NCI-H774 (cell line): ENCODE data around the gene UBAC2.
"Not testable (repeated sequence)": the region's sequence is repeated elsewhere in the genome, so short reads cannot be mapped to it uniquely, and the experiment has no call there.

Experiments
- DNase-seq: peaks from one replicate; lab custom pipeline; 2025; lab: John Stamatoyannopoulos, UW

UBAC2 gene

DNA sequence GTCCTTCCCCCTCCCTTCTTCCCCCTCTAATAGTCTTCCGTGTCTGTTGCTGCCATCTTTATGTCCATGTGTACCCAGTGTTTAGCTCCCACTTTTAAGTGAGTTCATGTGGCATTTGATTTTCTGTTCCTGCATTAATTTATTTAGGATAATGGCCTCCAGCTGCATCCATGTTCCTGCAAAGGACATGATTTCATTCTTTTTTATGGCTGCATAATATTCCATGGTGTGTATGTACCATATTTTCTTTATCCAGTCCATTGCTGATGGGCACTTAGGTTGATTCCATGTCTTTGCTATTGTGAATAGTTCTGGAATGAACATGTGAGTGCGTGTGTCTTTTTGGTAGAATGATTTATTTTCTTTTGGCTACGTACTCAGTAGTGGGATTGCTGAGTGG lies 48.5 kb downstream of the UBAC2 start:
- not testable (repeated sequence) for DNase-seq

DNA sequence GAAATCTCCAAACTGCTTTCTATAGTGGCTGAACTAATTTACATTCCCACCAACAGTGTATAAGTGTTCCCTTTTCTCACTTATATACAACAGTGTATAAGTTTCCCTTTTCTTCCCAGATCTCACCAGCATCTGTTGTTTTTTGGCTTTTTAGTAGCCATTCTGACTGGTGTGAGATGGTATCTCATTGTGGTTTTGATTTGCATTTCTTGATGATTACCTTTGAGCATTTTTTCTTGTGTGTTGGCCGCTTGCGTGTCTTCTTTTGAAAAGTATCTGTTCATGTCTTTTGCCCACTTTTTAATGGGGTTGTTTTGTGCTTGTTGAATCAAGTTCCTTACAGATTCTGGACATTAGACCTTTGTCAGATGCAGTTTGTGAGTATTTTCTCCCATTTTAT lies 49.0 kb downstream of the UBAC2 start:
- not testable (repeated sequence) for DNase-seq

DNA sequence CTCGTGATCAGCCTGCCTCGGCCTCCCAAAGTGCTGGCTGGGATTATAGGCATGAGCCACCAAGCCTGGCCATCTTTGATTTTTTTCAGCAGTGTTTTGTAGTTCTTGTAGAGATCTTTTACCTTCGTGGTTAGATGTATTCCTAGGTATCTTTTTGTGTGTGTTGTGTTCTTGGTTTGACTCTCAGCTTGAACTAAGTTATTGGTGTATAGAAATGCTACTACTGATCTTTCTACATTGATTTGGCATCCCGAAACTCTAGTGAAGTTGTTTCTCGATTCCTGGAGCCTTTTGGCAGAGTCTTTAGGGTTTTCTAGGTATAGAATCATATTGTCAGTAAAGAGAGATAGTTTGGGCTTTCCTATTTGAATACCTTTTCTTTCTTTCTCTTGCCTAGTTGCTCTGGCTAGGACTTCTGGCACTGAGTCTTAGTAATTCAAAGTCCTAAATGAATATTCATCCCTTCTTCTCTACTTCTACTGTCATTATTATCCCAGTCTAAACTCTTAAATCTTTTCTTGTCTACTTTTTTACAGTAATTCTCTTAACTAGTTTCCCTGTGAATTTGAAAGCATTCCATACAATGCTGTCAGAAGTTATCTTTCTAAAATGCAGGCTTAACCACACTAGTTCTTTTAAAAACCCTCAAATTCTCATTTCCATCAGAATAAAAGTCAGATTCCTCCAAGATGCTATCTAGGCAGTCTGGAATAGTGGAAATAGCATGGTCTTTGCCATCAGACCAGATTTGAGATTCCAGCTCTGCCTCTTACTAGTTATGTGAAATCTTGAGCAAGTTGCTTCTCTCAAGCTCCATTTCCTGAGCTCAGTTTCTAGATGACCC lies 50.5 kb downstream of the UBAC2 start:
- DNase-seq = no peak

DNA sequence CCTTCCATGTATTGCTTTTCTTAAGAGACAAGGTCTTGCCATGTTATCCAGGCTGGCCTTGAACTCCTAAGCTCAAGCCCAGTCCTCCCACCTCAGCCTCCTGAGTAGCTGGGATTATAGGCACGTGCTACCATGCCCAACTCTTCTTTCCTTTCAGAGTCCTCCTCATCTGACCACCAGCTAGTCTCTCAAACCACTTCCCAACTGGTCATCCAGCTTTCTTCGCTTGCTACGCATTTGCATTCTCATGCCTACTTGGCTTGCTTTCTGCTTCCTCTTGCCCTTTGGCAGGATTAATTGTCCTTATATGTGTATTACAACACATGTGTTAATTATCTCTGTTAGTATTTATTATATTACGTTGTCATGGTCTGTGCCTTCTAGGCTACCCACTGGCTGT lies 51.3 kb downstream of the UBAC2 start:
- no peak for DNase-seq

DNA sequence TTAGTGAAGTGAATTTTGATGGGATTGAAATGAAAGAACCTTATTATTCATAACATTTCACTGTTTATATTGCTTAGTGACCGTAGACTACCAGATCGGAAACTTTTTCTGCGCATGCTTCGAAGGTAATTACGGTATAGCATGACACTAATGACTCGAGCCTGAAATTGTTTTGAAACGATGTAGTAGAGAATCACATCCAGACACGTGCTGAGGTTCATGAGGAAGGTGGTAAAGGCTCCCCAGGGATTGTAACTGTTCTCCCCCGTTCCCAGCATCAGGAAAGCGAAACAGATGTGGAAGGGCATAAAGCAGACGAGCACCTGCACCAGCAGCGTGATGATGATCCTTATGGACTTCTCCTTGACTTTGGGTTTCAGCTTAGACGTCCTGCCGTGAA lies 54.2 kb downstream of the UBAC2 start:
- DNase-seq = no peak

DNA sequence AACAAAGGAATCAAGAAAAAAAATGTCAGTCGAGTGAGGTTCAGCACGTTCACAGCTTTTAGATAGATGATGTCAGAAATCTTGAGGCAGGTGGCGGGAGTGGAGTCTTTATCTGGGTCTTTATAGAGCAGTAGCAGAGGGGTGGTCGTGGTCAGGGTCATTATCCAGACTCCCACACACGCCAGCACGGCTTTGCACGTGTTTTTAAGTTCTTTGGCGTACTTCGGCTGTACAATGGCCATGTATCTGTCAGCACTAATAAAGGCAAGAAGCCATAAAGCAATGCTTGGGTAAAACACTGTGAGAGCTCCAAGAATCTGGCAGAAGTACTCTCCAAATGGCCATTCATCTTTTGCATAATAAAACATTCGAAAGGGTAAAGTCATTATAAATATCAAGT lies 54.6 kb downstream of the UBAC2 start:
- no peak for DNase-seq

DNA sequence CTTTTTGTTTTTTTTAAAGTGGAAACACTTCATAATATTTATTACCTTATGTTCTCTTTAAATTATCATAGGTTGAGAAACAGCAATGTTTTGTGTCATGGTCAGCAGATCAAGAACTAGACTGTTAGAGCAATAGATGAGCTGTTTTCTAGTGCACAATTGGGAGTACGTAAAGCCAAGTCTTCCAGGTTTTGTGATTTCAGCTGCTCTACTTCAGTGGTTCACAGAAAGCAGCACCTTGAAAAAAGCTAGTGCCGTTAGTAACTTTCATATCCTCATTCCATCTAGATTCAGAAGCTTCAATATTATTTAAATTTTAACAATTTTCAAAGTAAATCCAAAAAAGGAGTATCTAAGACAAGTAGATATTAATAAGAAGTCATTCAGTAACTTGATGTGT lies 55.6 kb downstream of the UBAC2 start:
- no peak for DNase-seq

DNA sequence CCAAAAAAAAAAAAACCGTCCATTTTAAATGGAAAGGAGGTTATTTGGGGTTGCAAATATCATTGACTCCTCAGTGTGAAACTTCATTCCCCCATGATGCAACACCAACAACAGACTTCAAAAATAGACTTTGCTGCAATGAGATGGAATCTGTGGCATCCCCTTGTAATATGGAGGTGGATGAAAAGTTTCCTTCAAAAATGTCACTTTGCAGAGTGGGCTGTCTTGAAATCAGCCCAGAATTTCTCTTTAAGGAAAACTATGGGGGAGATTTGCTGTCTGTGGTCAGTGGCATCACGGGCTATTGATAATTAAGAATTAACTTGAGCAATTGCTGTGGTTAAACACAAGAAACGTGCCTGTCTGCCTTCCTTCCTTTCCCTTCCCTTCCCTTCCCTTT lies 56.1 kb downstream of the UBAC2 start:
- DNase-seq = no peak

DNA sequence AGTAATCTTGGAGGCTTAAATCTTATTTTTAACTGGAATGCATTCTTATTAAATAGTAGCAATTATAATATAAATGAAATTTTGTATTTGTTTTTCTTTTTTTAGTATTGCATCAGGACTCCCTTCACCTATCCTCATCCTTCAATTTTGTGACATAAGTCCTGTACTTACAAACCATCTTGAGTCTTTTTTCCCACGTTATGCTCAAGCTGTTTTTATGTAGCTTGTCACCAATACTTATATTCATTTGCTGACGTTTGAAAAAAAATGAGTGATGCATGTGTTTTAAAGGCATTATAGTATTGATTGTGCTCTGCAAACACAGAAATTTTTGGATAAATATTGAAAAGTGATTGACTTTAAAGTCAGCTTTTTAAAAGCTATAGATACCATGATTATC lies 56.6 kb downstream of the UBAC2 start:
- DNase-seq = no peak

DNA sequence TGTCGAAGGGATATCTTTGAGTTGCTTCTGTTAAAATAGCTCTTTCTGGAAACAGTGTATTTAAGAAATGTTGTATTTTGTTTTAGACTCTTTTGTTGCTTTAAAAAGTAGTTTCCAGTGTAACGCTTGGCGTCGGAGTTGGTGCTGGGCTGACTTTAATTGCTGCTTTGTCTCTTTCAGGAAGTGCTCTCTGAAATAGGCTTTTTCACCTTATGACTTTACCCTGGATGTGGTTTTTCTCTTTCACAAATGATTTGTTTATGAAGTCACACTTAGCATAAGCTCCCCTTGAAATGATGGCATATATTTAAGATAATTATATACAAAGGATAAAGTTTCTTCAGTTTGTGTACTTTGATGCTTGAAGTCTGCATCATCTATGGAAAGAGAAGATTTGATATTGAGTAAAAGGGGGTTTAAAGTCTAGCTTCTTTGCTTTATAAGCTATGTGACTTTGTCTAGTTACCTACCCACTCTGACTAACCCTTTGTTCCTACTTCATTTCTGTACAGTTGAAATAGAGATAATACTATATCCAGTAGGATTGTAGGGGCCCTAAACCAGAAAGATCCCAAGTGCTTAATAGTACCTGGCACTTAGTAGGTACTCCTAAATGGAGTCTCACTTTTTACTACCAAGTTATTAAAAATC lies 57.7 kb downstream of the UBAC2 start, which contains the start of gene GPR18:
TSS of gene GPR18 (minus strand) at position 170 of the 651 bp plus-strand sequence. CDS start 2,507 bp downstream, outside the sequence.
- no peak for DNase-seq

DNA sequence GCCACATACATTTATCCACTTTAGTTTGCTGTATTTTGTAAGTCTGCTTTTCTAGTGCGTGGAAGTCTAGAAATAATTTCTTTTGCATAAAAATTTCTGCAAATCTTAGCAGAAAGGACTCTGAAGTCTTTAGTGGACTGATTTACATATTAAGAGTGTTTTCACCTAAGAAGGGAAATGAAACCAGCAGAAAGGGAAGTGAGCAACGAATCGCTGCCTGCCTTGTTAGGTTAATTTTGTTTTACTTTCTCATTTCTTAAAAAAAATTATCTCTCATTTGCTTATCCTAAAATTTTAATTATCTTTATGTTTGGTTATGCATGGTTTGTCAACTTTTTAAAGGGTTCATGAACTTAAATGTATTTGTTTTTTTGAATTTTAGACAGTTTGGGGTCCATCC lies 58.3 kb downstream of the UBAC2 start:
- DNase-seq = no peak

DNA sequence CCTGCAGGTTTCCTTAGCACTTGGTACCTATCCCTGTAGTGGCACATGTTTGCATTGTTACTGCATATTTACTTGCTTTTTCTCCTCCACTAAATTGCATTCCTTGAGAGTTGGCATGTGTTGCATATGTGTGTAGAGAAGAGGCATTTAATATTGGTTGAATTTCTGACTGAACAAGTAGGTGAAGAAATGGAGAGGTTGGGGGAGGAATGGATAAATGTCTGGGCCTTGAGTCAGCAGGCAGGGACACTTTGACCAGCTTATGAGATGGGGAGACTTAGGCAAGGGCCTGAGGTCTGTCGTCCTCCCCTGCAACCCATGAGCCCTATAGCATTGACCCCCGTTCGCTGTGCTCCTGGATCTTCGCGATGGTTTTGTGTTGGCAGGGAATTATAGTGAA lies 59.6 kb downstream of the UBAC2 start:
- no peak for DNase-seq

DNA sequence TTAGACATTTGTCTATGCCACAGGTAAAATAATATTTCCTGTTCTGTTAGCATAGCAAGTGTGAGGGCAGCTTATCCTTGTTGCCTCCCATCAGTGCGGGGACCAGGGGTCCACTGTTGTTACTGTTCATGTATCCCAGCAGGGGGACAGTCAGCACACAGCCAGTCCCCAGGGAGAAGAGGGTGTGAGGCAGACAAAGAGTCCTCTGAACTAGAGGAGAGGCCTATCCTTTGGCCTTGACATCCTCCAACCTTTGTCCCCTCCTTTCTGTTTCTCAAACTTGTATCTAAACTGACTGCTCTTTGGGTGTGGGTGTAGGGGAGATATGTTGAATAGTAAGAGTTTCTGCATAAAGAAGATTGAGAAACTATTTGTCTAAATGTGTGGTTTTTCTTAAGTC lies 60.4 kb downstream of the UBAC2 start:
- no peak for DNase-seq

DNA sequence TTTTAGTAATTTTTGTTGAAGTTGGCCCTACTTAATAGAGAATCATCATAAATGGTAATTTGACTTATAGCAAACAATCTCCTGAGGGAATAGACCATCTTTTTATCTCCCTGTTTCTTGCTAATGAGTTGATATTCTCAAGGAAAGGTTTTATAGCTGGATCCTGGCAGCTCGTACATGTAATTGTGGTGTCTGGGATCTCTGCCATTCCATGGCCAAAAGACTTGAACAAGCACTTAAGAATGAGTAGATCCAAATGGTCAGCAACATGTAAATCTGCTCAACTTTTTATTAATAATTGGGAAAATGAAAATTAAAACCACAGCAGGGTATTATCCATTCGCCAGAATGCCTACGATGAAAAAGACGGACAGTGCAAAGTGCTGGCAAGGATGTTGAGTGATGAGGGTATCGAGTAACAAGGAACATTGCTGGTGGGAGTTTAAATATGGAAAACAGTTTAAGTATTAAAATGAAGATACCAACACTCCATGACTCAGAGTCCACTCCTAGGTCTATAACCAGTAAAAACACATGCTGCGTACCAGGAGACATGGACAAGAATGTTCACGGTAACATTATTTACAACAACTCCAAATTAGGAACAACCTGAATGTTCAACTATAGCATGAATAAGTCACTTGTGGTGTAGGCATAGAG lies 62.6 kb downstream of the UBAC2 start:
- no peak for DNase-seq

DNA sequence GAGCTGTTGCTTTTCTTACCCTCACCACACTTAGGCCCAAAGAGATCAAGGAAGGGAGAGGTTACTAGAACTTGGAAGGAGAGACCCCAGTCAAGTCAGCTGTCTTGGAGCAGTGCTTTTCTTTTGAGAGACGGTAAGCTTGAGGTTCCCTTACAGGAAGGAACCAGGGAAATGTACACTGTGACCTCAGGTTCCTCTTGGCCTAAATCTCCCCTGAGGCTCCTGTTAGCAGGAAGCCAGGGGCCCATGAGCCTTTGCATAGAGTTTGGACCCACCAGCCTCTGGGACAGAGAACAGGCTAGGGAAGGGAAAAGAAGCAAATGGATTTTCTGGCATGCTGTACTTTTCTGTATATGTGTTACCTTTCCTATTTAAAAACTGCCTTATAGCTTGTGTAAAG lies 63.4 kb downstream of the UBAC2 start:
- no peak for DNase-seq

DNA sequence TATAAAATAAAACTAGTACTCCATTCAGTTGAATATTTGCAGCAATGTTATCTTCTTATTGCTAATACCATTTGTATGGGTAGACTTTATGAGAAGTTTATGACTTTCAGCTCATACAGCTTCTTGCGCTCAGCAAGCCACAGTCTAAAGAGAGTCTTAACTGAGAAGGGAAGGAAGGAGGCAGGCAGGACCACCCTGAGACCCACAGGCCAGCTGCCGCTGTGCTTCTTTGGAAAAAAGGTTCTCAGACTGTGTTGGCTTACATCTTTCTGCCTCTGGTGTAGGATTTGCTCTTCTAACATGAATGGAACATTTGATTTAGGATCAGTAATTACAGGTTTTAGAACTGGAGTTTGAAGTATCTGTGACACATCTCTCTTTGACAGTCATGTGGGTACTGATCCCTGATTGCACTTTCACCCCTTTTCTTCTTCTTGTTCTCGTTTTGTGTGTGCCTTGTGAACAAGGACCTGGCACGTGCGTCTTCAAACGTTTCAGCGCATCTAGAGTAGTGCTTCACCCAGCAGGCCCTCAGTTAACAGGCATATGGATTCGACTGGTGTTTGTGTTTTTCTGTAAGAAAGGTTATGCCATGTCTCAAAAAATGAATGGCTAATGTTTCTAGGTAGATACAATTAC lies 64.6 kb downstream of the UBAC2 start:
- no peak for DNase-seq

DNA sequence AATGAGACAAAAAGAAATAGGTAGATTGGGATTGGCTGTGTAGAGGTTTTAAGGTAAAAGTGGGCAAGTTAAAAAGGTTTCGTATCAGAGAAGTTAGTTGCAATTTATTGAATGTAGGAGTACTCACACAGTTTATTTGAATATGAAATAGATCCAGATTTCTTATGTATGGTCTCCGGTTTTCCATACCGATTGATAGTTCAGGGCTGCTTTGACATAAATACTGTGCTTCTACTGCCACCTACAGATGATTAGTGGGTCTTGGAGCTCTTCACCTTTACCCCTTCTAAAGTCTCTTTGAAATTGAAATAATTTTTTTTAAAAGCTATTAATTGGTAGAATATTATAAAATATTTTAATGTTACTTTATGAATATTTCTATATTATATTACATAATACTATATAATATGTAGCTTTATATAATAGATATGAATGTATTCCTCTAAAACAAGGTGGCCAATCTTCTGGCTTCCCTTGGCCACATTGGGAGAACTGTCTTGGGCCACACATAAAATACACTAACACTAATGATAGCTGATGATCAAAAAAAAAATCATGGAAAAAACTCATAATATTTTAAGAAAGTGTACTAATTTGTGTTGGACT lies 65.3 kb downstream of the UBAC2 start:
- no peak for DNase-seq

DNA sequence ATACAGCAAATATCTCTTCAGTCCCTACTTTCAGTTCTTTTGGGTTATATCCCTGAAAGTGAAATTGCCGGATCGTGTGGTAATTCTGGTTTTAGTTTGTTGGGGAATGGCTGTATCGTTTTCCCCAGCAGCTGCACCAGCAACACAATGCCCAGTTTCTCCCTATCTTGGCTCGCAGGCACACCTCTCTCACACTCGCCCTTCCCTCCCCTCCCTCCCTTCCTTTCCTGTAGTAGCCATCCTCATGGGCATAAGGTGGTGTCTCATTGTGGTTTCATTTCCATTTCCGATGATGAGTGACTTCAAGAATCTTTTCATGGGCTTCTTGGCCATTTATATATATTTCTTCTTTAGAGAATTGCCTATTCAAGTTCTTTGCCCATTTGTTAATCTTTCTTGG lies 66.2 kb downstream of the UBAC2 start:
- DNase-seq = no peak

DNA sequence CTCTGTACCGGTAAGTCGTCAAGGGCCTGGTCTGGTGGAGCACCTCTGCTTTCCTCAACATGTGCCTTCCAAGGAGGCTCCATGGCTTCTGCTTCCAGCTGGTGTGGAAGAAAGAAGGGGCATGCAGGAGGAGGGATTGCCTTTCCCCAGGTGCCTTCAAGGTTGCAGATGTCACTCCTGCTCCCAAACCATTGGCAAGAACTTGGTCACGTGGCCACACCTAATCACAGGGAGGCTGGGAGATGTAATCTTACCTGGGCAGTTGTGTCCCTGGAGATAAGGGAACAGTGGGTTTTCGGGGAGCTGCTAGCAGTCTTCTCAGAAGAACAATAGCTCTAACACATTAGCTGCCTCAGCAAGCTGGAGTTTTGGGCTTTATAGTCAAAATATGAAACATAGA lies 67.3 kb downstream of the UBAC2 start:
- no peak for DNase-seq

DNA sequence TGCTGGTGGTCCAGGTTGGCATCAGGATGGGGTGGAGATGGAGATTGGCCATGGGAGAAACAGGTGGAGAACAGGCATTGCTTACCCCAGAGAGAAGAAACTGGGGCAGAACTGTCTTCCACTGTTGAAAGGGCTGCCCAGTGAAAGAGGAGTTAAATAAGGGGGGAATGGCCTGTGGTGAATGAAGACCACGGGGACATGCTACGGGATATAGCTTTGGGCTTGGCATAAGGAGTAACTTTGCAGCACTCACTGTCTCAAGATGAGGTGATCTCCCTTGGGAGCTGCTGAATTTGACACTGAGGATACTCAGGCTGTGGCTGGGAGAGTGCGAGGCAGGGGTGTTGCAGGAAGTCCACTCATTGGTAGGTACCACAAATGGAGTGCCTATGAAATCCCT lies 68.2 kb downstream of the UBAC2 start:
- no peak for DNase-seq

DNA sequence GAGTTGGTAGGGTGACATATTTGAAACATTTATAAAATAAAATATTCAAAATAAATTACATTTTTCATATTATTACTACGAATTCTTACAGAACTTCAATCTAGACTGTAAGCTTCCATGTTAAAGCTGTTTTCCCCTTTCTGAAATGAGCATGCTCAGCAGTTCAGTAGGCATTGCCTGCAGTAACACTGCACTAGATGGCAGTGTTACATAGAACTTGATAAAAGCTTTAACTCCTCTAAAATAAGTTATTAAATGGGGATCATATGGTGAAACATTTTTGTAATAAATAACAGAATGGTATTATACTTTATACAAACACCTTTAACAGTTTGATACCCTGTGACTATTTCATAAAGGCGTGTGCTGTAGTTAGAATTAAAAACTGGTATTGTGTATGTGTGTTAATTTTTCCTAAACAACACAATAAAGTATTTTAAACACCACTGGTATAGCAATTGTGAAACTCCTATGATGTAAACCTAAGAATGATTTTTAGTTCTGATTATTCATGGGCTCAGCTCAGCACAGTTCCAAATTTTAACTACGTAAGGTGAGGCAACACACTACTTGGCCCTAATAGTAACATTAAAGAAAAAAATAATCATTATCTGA lies 69.1 kb downstream of the UBAC2 start:
- no peak for DNase-seq

DNA sequence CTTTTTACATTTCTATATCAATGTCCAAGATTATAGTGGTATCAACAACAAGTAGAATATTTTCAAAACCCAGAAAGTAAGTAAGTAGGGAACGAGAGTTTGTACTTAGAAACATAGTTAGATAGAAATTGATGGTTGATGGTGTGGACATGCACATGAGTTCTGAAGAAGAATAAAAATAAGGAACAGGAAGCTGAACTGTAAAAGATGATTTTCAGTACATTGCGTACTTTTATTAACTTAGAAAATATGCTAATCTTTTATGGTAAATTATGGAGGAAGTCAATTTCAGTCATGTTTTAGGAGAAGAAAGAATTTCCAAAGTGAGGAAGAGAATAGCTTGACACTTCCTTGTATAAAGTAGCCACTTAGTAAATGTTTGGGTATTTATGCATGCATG lies 69.9 kb downstream of the UBAC2 start:
- no peak for DNase-seq
